ENCODE results near the gene KDSR.

DNA sequence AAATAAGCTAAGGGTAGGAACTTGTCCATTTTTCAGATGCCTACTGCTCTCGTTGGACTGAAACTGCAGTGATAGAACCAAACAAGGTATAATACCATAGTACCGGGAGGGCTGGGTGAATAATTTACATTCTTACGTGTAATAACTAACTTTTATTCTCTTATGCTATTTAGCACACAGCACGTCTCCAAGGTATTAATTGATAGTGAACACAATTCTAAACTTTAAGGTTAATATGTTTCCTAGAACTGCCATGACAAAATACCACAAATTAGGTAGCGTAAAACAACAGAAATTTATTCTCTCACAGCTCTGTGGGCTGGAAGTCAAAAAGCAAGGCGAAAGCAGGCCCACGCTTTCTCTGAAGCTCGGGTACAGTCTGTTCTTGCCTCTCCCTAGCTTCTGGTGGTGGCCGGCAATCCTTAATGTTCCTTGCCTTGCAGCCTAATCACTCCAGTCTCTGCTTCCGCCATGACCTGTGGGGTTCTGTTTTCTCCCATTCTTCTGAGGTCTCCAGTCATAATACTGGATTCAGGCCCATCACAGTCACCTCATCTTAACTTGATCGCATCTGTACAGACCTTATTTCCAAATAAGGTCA lies 41.8 kb downstream of the KDSR start:
- TF ChIP-seq, protein P1, sequence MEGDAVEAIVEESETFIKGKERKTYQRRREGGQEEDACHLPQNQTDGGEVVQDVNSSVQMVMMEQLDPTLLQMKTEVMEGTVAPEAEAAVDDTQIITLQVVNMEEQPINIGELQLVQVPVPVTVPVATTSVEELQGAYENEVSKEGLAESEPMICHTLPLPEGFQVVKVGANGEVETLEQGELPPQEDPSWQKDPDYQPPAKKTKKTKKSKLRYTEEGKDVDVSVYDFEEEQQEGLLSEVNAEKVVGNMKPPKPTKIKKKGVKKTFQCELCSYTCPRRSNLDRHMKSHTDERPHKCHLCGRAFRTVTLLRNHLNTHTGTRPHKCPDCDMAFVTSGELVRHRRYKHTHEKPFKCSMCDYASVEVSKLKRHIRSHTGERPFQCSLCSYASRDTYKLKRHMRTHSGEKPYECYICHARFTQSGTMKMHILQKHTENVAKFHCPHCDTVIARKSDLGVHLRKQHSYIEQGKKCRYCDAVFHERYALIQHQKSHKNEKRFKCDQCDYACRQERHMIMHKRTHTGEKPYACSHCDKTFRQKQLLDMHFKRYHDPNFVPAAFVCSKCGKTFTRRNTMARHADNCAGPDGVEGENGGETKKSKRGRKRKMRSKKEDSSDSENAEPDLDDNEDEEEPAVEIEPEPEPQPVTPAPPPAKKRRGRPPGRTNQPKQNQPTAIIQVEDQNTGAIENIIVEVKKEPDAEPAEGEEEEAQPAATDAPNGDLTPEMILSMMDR (IDR thresholded peaks at IDR 0.05), result no peak
- TF ChIP-seq POLR2A (IDR thresholded peaks at IDR 0.05), result no peak
- no peak for TF ChIP-seq POLR2AphosphoS5 (IDR thresholded peaks at IDR 0.05)
- no peak for TF ChIP-seq EP300 (IDR thresholded peaks at IDR 0.05)

Measured in stomach (tissue), 4 donors.